8988T (cell line): Measurements from ENCODE around the gene OR10AD1.
"Not testable (repeated sequence)": the region's sequence is repeated elsewhere in the genome, so short reads cannot be mapped to it uniquely, and the experiment has no call there.

ENCODE experiments used
- DNase-seq: peaks from one replicate; pipeline ENCODE4 v3.0.0; 2011

OR10AD1 gene

DNA sequence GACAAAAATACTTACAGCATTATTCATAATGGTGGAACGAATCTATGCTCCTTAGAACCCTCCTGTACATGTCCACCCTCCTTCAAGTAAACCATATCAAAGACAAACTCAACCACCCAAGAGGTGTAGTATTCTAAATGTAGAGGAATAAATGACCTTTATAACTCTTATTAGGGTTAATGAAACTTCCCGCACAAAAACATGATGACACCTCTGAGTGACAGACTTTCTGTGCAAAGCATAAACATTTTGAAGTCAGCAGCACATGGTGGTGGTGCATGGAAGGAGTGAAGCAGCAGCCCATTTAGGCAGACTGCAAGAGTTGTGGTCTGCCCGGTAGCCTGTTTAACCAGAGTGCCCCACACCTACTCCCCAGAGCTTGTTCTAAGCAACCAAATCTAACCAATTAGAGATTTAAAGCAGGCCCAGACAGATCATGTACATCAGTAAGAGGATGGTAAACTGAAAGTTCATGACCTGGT, 45.2 kb downstream of the OR10AD1 start:
- DNase-seq, result no peak

DNA sequence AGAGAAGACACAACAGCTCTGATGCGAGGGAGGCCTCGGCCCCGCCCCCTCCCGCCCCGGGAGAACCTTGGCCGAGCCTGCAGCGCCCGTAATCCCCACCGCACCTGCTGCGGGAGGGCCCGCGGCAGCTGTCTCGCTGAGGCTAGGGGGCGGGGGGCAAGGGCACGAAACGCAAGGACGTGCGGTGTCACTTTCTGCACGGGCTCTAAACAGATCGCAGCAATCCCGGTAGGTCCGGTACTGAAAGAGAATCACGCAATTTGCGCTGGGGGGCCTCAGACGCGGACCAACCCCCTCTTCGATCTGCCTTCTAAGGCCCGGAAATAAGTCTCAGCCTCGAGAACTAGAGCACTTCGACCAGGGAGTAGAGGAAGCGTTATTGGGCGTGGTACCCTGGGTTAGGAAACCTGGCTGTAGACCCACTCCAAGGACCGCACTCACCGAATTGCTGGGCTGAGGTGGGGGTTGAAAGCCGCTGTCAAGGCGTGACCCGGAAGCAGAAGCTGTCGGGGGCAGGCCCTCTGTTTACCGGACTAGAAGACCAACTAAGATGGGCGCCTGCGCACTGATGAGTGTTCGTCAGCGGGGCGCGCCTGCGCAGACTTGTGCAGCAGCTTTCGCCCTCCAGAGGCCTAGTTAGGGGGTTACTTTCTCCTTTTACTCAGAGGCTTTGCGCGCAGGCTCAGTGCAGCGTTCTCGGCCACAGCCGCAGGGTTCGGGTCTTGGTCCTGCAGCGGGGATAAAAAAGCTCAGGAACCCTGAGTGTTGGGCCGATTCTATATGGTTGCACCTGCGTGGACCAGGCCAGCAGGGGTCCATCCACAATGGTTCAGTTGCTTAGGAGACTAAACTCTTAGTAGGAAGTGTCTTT, 45.8 kb downstream of the OR10AD1 start, which contains the start of gene ASB8:
Gene ASB8, minus strand, starts transcription at position 498 of the 871 bp plus-strand sequence. CDS start 4,019 bp downstream, outside the sequence.
- DNase-seq, result peak; percentile 67

DNA sequence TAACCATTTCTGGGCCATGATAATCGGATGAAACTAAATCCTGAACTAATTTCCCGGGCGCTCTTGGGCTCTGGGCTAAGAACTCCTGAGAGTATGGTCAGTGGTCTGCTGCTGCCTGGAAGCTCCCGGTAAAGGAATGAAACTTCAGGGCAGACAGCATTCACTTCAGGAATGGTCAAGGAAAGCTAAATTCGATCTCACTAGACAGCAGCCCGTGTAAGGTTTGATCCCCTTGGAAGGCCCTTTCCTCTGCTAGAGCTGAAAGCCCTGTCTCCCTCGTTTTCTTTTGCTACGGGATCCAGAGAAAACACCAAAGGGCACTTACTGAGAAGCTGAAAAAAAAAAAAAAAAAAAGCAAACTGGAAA, 46.5 kb downstream of the OR10AD1 start:
- no peak for DNase-seq

DNA sequence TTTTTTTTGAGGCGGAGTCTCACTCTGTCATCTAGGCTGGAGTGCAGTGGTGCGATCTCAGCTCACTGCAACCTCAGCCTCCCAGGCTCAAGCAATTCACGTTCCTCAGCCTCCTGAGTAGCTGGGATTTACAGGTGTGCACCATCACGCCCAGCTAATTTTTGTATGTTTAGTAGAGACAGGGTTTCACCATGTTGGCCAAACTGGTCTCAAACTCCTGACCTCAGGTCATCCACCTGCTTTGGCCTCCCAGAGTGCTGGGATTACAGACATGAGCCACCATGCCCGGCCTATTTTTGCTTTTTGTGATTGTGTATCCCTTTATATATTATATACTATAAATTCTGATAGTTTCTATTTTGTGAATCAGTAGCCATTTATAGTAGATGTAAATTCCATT, 47.3 kb downstream of the OR10AD1 start:
- not testable (repeated sequence) for DNase-seq
